ENCODE results near the gene TSPAN8.
"Not testable (repeated sequence)": the region's sequence is repeated elsewhere in the genome, so short reads cannot be mapped to it uniquely, and the experiment has no call there.

The TSPAN8 gene

GRCh38 chr12:71174146-71174545 lies 16.3 kb upstream of the TSPAN8 start:
- no peak for ATAC-seq
- no peak for DNase-seq (ENCODE audit: low spot score in 2 of 2)
- no peak overlapping the region for H3K4me3 Mint-ChIP-seq
- H3K27ac Mint-ChIP-seq = no peak overlapping the region
- H3K4me1 Mint-ChIP-seq = no peaks in the 10 kb centered on the region
- no peaks in the 10 kb centered on the region for H3K36me3 Mint-ChIP-seq
- peaks cover 12% of the 10 kb centered on the region for H3K9me3 Mint-ChIP-seq

DNA sequence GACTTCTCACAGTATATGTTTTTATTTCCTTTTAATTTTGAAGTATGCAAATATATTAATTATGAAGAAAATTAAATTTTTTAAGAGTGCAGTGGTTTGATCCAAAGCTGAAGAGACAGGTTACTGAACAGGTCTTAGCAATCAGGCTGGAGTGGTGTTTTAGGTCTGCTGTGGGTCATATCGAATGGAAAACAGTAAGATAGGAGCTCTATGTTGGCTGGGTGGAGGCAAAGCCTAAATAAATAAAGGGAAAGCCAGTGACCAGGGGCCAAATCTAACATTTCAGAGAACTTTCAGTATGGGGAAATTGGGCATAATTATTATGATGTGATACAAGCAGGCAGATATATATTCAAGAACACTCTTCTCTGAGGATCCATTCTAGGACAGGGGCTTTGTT lies 12.7 kb upstream of the TSPAN8 start:
- H3K4me1 Mint-ChIP-seq = no peaks in the 10 kb centered on the region
- no peak overlapping the region for H3K4me3 Mint-ChIP-seq
- peaks cover 15% of the 10 kb centered on the region for H3K9me3 Mint-ChIP-seq
- no peaks in the 10 kb centered on the region for H3K36me3 Mint-ChIP-seq
- DNase-seq (ENCODE audit: low spot score in 2 of 2) = no peak
- ATAC-seq = no peak
- H3K27ac Mint-ChIP-seq = no peak overlapping the region

DNA sequence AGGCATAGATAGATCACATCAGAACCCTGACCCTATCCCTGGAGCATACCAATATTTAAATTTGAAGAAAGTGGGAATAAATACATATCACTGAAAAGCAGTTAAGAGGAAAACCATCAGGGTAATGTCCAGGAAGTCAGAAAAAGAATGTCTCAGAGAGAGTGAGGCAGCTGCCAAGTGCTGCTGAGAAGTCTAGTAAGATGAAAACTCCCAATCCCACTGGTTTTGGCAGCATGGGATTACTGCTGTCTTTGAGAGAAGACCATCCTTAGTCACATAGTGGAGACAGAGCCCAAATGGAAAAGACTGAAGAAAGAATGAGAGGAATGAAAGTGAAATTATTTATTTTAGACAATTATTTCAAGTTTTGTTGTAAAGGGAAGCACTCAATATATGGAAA lies 11.5 kb upstream of the TSPAN8 start:
- no peak for DNase-seq (ENCODE audit: low spot score in 2 of 2)
- ATAC-seq = no peak
- Mint-ChIP-seq H3K36me3 (no peaks in the 10 kb centered on the region), H3K27ac (no peak overlapping the region), H3K4me3 (no peak overlapping the region), H3K4me1 (no peaks in the 10 kb centered on the region), H3K9me3 (peaks cover 19% of the 10 kb centered on the region)

GRCh38 chr12:71166862-71167496 lies 9.2 kb upstream of the TSPAN8 start:
- Mint-ChIP-seq H3K36me3 (no peaks in the 10 kb centered on the region), H3K27ac (no peak overlapping the region), H3K4me1 (no peaks in the 10 kb centered on the region), H3K9me3 (peaks cover 19% of the 10 kb centered on the region), H3K4me3 (no peak overlapping the region)
- DNase-seq (ENCODE audit: low spot score in 2 of 2) = no peak
- ATAC-seq = no peak

DNA sequence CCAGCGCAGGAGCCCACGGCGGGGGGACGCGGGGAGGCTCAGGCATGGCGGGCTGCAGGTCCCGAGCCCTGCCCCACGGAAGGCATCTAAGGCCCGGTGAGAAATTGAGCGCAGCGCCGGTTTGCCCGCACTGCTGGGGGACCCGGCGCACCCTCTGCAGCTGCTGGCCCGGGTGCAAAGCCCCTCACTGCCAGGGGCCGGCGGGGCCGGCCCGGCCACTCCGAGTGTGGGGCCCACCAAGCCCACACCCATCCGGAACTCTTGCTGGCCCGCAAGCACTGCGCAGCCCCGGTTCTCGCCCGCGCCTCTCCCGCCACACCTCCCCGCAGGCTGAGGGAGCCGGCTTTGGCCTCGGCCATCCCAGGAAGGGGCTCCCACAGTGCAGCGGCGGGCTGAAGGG lies 8.5 kb upstream of the TSPAN8 start:
- Mint-ChIP-seq H3K27ac (no peak overlapping the region), H3K36me3 (no peaks in the 10 kb centered on the region), H3K4me1 (no peaks in the 10 kb centered on the region), H3K4me3 (no peak overlapping the region), H3K9me3 (peaks cover 19% of the 10 kb centered on the region)
- ATAC-seq (no peak), DNase-seq (ENCODE audit: low spot score in 2 of 2) (no peak)

- H3K9me3 Mint-ChIP-seq = peaks cover 21% of the 10 kb centered on the region
- not testable (repeated sequence) for H3K36me3 Mint-ChIP-seq; H3K4me1 Mint-ChIP-seq; DNase-seq (ENCODE audit: low spot score in 2 of 2); H3K4me3 Mint-ChIP-seq; ATAC-seq; H3K27ac Mint-ChIP-seq
These were observed 8.0 kb upstream of the TSPAN8 start for GRCh38 chr12:71165780-71166179.

DNA sequence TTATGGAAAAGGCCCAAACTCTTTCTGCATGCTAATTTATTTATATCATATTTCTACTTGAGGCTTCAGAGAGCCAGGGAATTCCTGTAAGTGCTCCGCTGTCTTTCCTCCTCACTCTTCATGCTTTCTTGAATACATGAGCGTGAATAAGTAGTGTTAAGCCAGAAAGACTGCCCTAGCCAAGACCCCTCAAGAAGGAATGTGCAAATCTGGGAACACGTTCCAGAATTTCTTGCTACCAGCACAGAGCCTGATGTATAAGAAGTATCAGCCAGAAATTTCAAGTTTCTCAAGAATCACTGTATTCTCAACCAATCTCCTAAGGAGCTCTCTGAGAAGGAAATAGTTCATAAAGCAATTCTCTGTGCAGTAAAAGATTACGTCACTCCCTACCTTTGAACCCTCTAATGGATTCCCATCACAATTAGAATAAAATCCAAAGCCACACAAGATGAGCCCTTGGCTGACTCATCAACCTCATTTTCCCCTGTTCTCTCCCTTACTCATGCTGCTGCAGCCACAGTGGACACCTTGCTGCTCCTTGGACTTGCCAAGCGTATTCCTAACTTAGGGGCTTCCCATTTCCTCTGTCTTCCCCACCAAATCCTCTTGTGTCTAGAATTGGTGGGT lies 6.9 kb upstream of the TSPAN8 start:
- H3K27ac Mint-ChIP-seq = no peak overlapping the region
- H3K9me3 Mint-ChIP-seq = peaks cover 25% of the 10 kb centered on the region
- no peak overlapping the region for H3K4me3 Mint-ChIP-seq
- no peaks in the 10 kb centered on the region for H3K4me1 Mint-ChIP-seq
- H3K36me3 Mint-ChIP-seq = no peaks in the 10 kb centered on the region
- DNase-seq (ENCODE audit: low spot score in 2 of 2) (no peak), ATAC-seq (no peak)

- ATAC-seq (no peak), DNase-seq (ENCODE audit: low spot score in 2 of 2) (no peak)
- no peak overlapping the region for H3K4me3 Mint-ChIP-seq
- no peak overlapping the region for H3K27ac Mint-ChIP-seq
- H3K4me1 Mint-ChIP-seq = no peaks in the 10 kb centered on the region
- H3K9me3 Mint-ChIP-seq = peaks cover 26% of the 10 kb centered on the region
- no peaks in the 10 kb centered on the region for H3K36me3 Mint-ChIP-seq
These were observed 6.4 kb upstream of the TSPAN8 start for GRCh38 chr12:71164166-71164565.

GRCh38 chr12:71162832-71163763 lies 5.3 kb upstream of the TSPAN8 start:
- Mint-ChIP-seq H3K4me3 (no peak overlapping the region), H3K27ac (no peak overlapping the region), H3K9me3 (peaks cover 22% of the 10 kb centered on the region), H3K36me3 (no peaks in the 10 kb centered on the region), H3K4me1 (no peaks in the 10 kb centered on the region)
- ATAC-seq (no peak), DNase-seq (ENCODE audit: low spot score in 2 of 2) (no peak)

DNA sequence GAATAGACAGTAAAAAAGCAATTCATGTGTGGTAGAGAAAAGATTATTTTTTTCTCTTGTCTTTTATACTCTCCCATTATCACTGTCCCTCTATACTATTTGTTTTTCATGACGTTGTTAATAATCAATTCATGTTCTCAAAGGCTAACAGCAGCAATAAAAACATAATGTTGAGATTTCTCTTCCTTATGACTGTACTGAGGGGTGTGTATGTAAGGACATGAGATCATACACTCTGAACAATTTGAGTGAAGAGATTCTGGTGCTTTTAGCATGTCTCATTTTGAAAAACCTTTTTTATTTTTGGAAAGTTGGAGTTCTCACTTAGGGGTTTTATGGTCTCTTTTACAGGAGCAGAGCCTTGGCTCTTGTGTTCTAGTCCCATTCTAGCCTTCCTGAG lies 3.8 kb upstream of the TSPAN8 start:
- Mint-ChIP-seq H3K27ac (no peak overlapping the region), H3K36me3 (no peaks in the 10 kb centered on the region), H3K4me3 (no peak overlapping the region), H3K9me3 (peaks cover 14% of the 10 kb centered on the region), H3K4me1 (no peaks in the 10 kb centered on the region)
- DNase-seq (ENCODE audit: low spot score in 2 of 2) = no peak
- ATAC-seq = no peak

- DNase-seq (ENCODE audit: low spot score in 2 of 2) = no peak
- no peaks in the 10 kb centered on the region for H3K4me1 Mint-ChIP-seq
These were observed 2.8 kb upstream of the TSPAN8 start for GRCh38 chr12:71160585-71160984.

GRCh38 chr12:71159878-71160277 lies 2.1 kb upstream of the TSPAN8 start:
- Mint-ChIP-seq H3K27ac (no peak overlapping the region), H3K4me1 (no peaks in the 10 kb centered on the region), H3K36me3 (no peaks in the 10 kb centered on the region), H3K9me3 (peaks cover 12% of the 10 kb centered on the region), H3K4me3 (no peak overlapping the region)
- ATAC-seq (no peak), DNase-seq (ENCODE audit: low spot score in 2 of 2) (no peak)

More at GRCh38 chr12:71160585-71160984, 2.8 kb upstream of the TSPAN8 start:
- Mint-ChIP-seq H3K9me3 (peaks cover 13% of the 10 kb centered on the region), H3K36me3 (no peaks in the 10 kb centered on the region), H3K27ac (no peak overlapping the region), H3K4me3 (no peak overlapping the region)
- ATAC-seq = no peak

- Mint-ChIP-seq H3K4me1 (no peaks in the 10 kb centered on the region), H3K27ac (no peak overlapping the region), H3K4me3 (no peak overlapping the region), H3K9me3 (peaks cover 12% of the 10 kb centered on the region), H3K36me3 (no peaks in the 10 kb centered on the region)
- ATAC-seq (no peak), DNase-seq (ENCODE audit: low spot score in 2 of 2) (no peak)
These were observed 1.5 kb upstream of the TSPAN8 start for GRCh38 chr12:71159264-71159663.

- Mint-ChIP-seq H3K27ac (no peak overlapping the region), H3K9me3 (peaks cover 12% of the 10 kb centered on the region), H3K4me3 (no peak overlapping the region), H3K36me3 (no peaks in the 10 kb centered on the region), H3K4me1 (no peaks in the 10 kb centered on the region)
- ATAC-seq (no peak), DNase-seq (ENCODE audit: low spot score in 2 of 2) (no peak)
These were observed 623 bp upstream of the TSPAN8 start for GRCh38 chr12:71158361-71158882.

- Mint-ChIP-seq H3K4me1 (no peaks in the 10 kb centered on the region), H3K4me3 (no peak overlapping the region), H3K9me3 (peaks cover 17% of the 10 kb centered on the region), H3K36me3 (no peaks in the 10 kb centered on the region), H3K27ac (no peak overlapping the region)
- DNase-seq (ENCODE audit: low spot score in 2 of 2) (no peak), ATAC-seq (no peak)
These were observed 2.6 kb downstream of the TSPAN8 start for GRCh38 chr12:71155225-71155624.
